ENCODE data around the gene UCHL5. TPM values are rescaled to one million over a fixed set of nuclear protein-coding genes. Genes with fewer than 3 reads are reported as not detected.

UCHL5 gene
- total and polyA plus RNA-seq, 2 experiments from 2014 or later, result 42.5 to 67.1 TPM

GRCh38 chr1:192994141-192994540 lies 65.0 kb downstream of the UCHL5 start:
- Mint-ChIP-seq H3K4me1 (no peaks in the 10 kb centered on the region), H3K36me3 (ENCODE audit: low read depth) (peaks cover 34% of the 10 kb centered on the region), H3K27me3 (ENCODE audit: insufficient read depth, low read depth, poor library complexity) (peaks cover 3% of the 10 kb centered on the region), H3K27ac (no peak overlapping the region), H3K9me3 (peaks cover 11% of the 10 kb centered on the region), H3K4me3 (no peak overlapping the region)
- no peaks in the 10 kb centered on the region for H3F3A ChIP-seq (replicated peaks; ENCODE audit: low read depth)
- no peaks in the 10 kb centered on the region for H3K79me2 ChIP-seq (replicated peaks; ENCODE audit: insufficient read depth)
- no peak for DNase-seq (ENCODE audit: low spot score)
- H4K20me1 ChIP-seq (replicated peaks; ENCODE audit: insufficient read depth), result no peaks in the 10 kb centered on the region
- H3K4me2 ChIP-seq, result no peak overlapping the region
- H3K4me1 ChIP-seq (ENCODE audit: insufficient read depth), result no peaks in the 10 kb centered on the region
- H3K27me3 ChIP-seq (ENCODE audit: insufficient read depth), result no peaks in the 10 kb centered on the region
- no peak for ATAC-seq
- TF ChIP-seq JUNB (IDR thresholded peaks at IDR 0.05; ENCODE audit: unreplicated experiment), result no peak
- no peak for TF ChIP-seq ZNF331 (CRISPR knock-in tag; IDR thresholded peaks at IDR 0.05; ENCODE audit: low read depth)
- TF ChIP-seq REST (IDR thresholded peaks at IDR 0.05; ENCODE audit: unreplicated experiment), result no peak
- TF ChIP-seq CREB1 (CRISPR knock-in tag; IDR thresholded peaks at IDR 0.05; ENCODE audit: low read depth), result no peak
- TF ChIP-seq EZH2 (IDR thresholded peaks at IDR 0.05; ENCODE audit: low read depth, unreplicated experiment), result no peak
- no peak for TF ChIP-seq ZNF462 (CRISPR knock-in tag; IDR thresholded peaks at IDR 0.05)
- no peak for TF ChIP-seq STAT1 (IDR thresholded peaks at IDR 0.05; ENCODE audit: unreplicated experiment)
- no peak for TF ChIP-seq ZNF114 (CRISPR knock-in tag; IDR thresholded peaks at IDR 0.05)
- no peak for TF ChIP-seq NANOG (IDR thresholded peaks at IDR 0.05; ENCODE audit: borderline replicate concordance)
- TF ChIP-seq ETS1 (IDR thresholded peaks at IDR 0.05), result no peak
- H2AFZ ChIP-seq, result no peak overlapping the region
- peaks cover 9% of the 10 kb centered on the region; the same call in 1 of the 2 replicates for H3K9me2 ChIP-seq (ENCODE audit: insufficient read depth)
- no peaks in the 10 kb centered on the region; the same call in 1 of the 2 replicates for H3K36me3 ChIP-seq (ENCODE audit: insufficient read depth)
- H3K4me3 ChIP-seq, result no peak overlapping the region
- H3K27ac ChIP-seq (ENCODE audit: low read depth), result no peak overlapping the region

Data from GM23338 (cell line).